ENCODE results near the gene CDKN1B.

DNA sequence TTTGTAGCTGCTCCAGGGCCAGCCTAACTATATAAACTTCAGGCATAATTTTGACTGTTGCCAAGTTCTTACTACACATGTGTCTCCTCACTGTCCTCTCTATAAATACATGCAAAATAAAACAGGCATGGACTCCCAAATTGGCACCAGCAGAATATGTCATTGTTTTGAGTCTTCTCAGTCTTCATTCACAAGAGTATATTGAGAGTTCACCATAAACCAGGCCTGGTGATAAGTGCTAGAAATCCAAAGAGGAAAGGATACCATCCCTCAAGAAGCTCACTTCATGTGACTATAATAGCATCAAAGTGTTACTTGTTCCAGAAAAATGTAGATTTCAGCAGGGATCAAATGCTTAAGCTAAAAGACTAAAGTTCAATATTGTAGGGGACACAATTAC is 34.9 kb upstream of the CDKN1B start:
- TF ChIP-seq ETS1 (CRISPR knock-in tag; IDR thresholded peaks at IDR 0.05), result no peak
- TF ChIP-seq ZNF777 (CRISPR knock-in tag; IDR thresholded peaks at IDR 0.05), result no peak
- no peak for TF ChIP-seq USF2 (IDR thresholded peaks at IDR 0.05; ENCODE audit: low read depth, low read length)
- no peak for TF ChIP-seq USF2 (CRISPR knock-in tag; IDR thresholded peaks at IDR 0.05; ENCODE audit: borderline replicate concordance)
- TF ChIP-seq, protein P1, sequence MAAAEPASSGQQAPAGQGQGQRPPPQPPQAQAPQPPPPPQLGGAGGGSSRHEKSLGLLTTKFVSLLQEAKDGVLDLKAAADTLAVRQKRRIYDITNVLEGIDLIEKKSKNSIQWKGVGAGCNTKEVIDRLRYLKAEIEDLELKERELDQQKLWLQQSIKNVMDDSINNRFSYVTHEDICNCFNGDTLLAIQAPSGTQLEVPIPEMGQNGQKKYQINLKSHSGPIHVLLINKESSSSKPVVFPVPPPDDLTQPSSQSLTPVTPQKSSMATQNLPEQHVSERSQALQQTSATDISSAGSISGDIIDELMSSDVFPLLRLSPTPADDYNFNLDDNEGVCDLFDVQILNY (CRISPR knock-in tag; conservative IDR thresholded peaks at IDR 0.05), result no peak
- TF ChIP-seq ZNF263 (CRISPR knock-in tag; IDR thresholded peaks at IDR 0.05), result no peak
- TF ChIP-seq ZZZ3 (CRISPR knock-in tag; IDR thresholded peaks at IDR 0.05; ENCODE audit: borderline replicate concordance), result no peak
